HG03342 (cell line): ENCODE data around the gene ZNF407.

ENCODE experiments used
- ATAC-seq: cut with Tn5 transposase; IDR thresholded peaks from one replicate; pipeline ENCODE4 v1.9.1; 2021; ENCODE audit warnings: mild to moderate bottlenecking, moderate library complexity; ENCODE audit not compliant: unreplicated experiment

ZNF407 gene

GRCh38 chr18:74587441-74587840, 10.2 kb upstream of the ZNF407 start:
- ATAC-seq, result no peak

GRCh38 chr18:74589021-74589420, 8.6 kb upstream of the ZNF407 start:
- ATAC-seq, result no peak

- no peak for ATAC-seq
Measured at GRCh38 chr18:74589811-74590210, 7.9 kb upstream of the ZNF407 start.

GRCh38 chr18:74590671-74591070, 7.0 kb upstream of the ZNF407 start:
- ATAC-seq, result no peak

- ATAC-seq, result no peak
Measured at GRCh38 chr18:74595431-74595830, 2.2 kb upstream of the ZNF407 start.

GRCh38 chr18:74597034-74597661, 522 bp upstream of the ZNF407 start:
- ATAC-seq, result peak; percentile 32

- peak; percentile 66 for ATAC-seq
Measured at GRCh38 chr18:74598350-74599001, 806 bp downstream of the ZNF407 start.

- ATAC-seq, result no peak
Measured at GRCh38 chr18:74604361-74604760, 6.7 kb downstream of the ZNF407 start.

- ATAC-seq, result no peak
Measured at GRCh38 chr18:74604774-74605173, 7.1 kb downstream of the ZNF407 start.

- ATAC-seq, result no peak
Measured at GRCh38 chr18:74608681-74609080, 11.0 kb downstream of the ZNF407 start.

- ATAC-seq, result no peak
Measured at GRCh38 chr18:74609535-74609934, 11.9 kb downstream of the ZNF407 start.

- ATAC-seq, result no peak
Measured at GRCh38 chr18:74610051-74610615, 12.5 kb downstream of the ZNF407 start.

- no peak for ATAC-seq
Measured at GRCh38 chr18:74610860-74611259, 13.2 kb downstream of the ZNF407 start.

- no peak for ATAC-seq
Measured at GRCh38 chr18:74611765-74612164, 14.1 kb downstream of the ZNF407 start.

- ATAC-seq, result no peak
Measured at GRCh38 chr18:74613381-74613780, 15.7 kb downstream of the ZNF407 start.

- ATAC-seq, result no peak
Measured at GRCh38 chr18:74616494-74616893, 18.8 kb downstream of the ZNF407 start.

- no peak for ATAC-seq
Measured at GRCh38 chr18:74617486-74617885, 19.8 kb downstream of the ZNF407 start.

- no peak for ATAC-seq
Measured at GRCh38 chr18:74622072-74622471, 24.4 kb downstream of the ZNF407 start.

GRCh38 chr18:74623047-74623816, 25.6 kb downstream of the ZNF407 start:
- ATAC-seq, result no peak

GRCh38 chr18:74624466-74624865, 26.8 kb downstream of the ZNF407 start:
- ATAC-seq, result no peak

- no peak for ATAC-seq
Measured at GRCh38 chr18:74625157-74625556, 27.5 kb downstream of the ZNF407 start.
